ENCODE data around the gene UBE2L6.

UBE2L6 gene

DNA sequence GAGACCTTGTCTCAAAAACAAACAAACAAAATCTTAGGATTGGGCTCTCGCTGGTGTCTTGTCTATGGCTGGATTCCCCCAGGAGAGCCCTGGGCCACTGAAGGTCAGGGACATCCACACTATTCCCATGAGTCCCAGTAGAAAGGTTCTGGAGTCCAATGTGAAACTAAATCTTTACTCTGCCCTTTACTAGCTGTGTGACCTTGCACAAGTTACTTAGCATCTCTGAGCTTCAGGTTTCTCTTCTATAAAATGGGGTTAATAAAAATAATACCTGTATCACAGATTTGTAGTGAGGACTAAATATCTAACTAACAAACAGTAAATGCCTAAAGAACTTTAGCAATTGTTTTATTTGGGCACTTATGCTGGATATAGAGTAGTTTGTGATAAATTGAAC is 61.0 kb downstream of the UBE2L6 start:
- no peak for TF ChIP-seq CTCF (IDR thresholded peaks at IDR 0.05; ENCODE audit: extremely low read depth, insufficient read depth, missing control alignments)
- DNase-seq (ENCODE audit: low spot score) = no peak
- in situ Hi-C loops (cut with MboI; ENCODE audit: low pct_unique_long_range_greater_than_20kb, low sequenced_read_pairs, unreplicated experiment) = loop anchor here (25.0 kb wide), 1 partner anchor 144 kb away; no protein-coding TSS in a partner anchor

- DNase-seq (ENCODE audit: low spot score) = no peak
- no peak for TF ChIP-seq CTCF (IDR thresholded peaks at IDR 0.05; ENCODE audit: extremely low read depth, insufficient read depth, missing control alignments)
- in situ Hi-C loops (cut with MboI; ENCODE audit: low pct_unique_long_range_greater_than_20kb, low sequenced_read_pairs, unreplicated experiment) = loop anchor here (25.0 kb wide), 1 partner anchor 142 kb away; no protein-coding TSS in a partner anchor
These were observed 63.0 kb downstream of the UBE2L6 start for GRCh38 chr11:57504511-57504910.

DNA sequence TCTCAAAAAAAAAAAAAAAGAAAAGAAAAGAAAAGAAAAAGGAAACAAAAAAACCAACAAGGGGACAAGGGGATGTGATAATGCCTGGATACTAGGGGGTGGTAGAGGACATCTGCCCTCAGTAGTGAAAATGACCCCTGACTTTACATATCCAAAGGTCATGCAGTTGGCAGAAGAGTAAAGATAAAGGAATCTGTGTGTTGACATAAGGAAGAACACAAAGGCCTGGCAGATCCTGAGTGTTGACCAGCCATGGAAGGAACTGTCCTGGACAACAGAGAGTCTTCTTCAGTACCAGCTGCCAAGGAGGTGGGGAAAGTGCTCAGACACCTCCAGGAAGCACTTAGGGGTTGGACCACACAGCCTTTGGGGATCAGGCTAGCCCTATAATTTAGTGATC is 64.6 kb downstream of the UBE2L6 start:
- no peak for TF ChIP-seq CTCF (IDR thresholded peaks at IDR 0.05; ENCODE audit: extremely low read depth, insufficient read depth, missing control alignments)
- DNase-seq (ENCODE audit: low spot score) = no peak
- in situ Hi-C loops (cut with MboI; ENCODE audit: low pct_unique_long_range_greater_than_20kb, low sequenced_read_pairs, unreplicated experiment) = loop anchor here (25.0 kb wide), 1 partner anchor 141 kb away; no protein-coding TSS in a partner anchor

GRCh38 chr11:57502376-57502775 is 65.1 kb downstream of the UBE2L6 start:
- in situ Hi-C loops (cut with MboI; ENCODE audit: low pct_unique_long_range_greater_than_20kb, low sequenced_read_pairs, unreplicated experiment) = loop anchor here (25.0 kb wide), 1 partner anchor 140 kb away; no protein-coding TSS in a partner anchor
- no peak for TF ChIP-seq CTCF (IDR thresholded peaks at IDR 0.05; ENCODE audit: extremely low read depth, insufficient read depth, missing control alignments)
- DNase-seq (ENCODE audit: low spot score) = no peak

GRCh38 chr11:57501953-57502352 is 65.5 kb downstream of the UBE2L6 start:
- in situ Hi-C loops (cut with MboI; ENCODE audit: low pct_unique_long_range_greater_than_20kb, low sequenced_read_pairs, unreplicated experiment) = loop anchor here (25.0 kb wide), 1 partner anchor 140 kb away; no protein-coding TSS in a partner anchor
- no peak for TF ChIP-seq CTCF (IDR thresholded peaks at IDR 0.05; ENCODE audit: extremely low read depth, insufficient read depth, missing control alignments)
- DNase-seq (ENCODE audit: low spot score) = no peak

All from GM13977 (cell line).